Measurements from ENCODE around the gene B3GNT8. TPM values are rescaled to one million over a fixed set of nuclear protein-coding genes. Genes with fewer than 3 reads are reported as not detected.
A peak's percentile ranks its signal among the peaks of the same experiment; 100 is the strongest.
"Not testable (repeated sequence)": the region's sequence is repeated elsewhere in the genome, so short reads cannot be mapped to it uniquely, and the experiment has no call there.

The B3GNT8 gene
- total and polyA plus RNA-seq, 2 experiments from 2014 or later = 0.71 to 1.8 TPM

GRCh38 chr19:41409288-41409687 lies 17.9 kb downstream of the B3GNT8 start:
- no peak overlapping the region for H3K4me2 ChIP-seq
- H3K27ac Mint-ChIP-seq = no peak overlapping the region

GRCh38 chr19:41408846-41409245 lies 18.3 kb downstream of the B3GNT8 start:
- H3K27ac Mint-ChIP-seq; H3K79me2 ChIP-seq (replicated peaks; ENCODE audit: insufficient read depth): not testable (repeated sequence)

More at GRCh38 chr19:41409288-41409687, 17.9 kb downstream of the B3GNT8 start:
- Mint-ChIP-seq H3K4me1 (peaks cover 8% of the 10 kb centered on the region), H3K36me3 (ENCODE audit: low read depth) (peaks cover under 1% of the 10 kb centered on the region; the same call in 2 of the 3 replicates), H3K27me3 (ENCODE audit: insufficient read depth, low read depth, poor library complexity) (peaks cover 4% of the 10 kb centered on the region), H3K4me3 (no peak overlapping the region), H3K9me3 (no peaks in the 10 kb centered on the region)
- Histone ChIP-seq H4K20me1 (replicated peaks; ENCODE audit: insufficient read depth) (no peaks in the 10 kb centered on the region), H3K4me1 (ENCODE audit: insufficient read depth) (no peaks in the 10 kb centered on the region), H2AFZ (no peak overlapping the region), H3K27me3 (ENCODE audit: insufficient read depth) (no peaks in the 10 kb centered on the region), H3K4me3 (no peak overlapping the region), H3K36me3 (ENCODE audit: insufficient read depth) (no peaks in the 10 kb centered on the region), H3K79me2 (replicated peaks; ENCODE audit: insufficient read depth) (no peaks in the 10 kb centered on the region), H3K9me2 (ENCODE audit: insufficient read depth) (no peaks in the 10 kb centered on the region), H3F3A (replicated peaks; ENCODE audit: low read depth) (peaks cover 7% of the 10 kb centered on the region; the same call in 1 of the 2 replicates), H3K27ac (ENCODE audit: low read depth) (no peak overlapping the region)
- no peak for TF ChIP-seq STAT1 (IDR thresholded peaks at IDR 0.05; ENCODE audit: unreplicated experiment)
- no peak for TF ChIP-seq CREB1 (CRISPR knock-in tag; IDR thresholded peaks at IDR 0.05; ENCODE audit: low read depth)
- TF ChIP-seq ZNF114 (CRISPR knock-in tag; IDR thresholded peaks at IDR 0.05) = no peak
- TF ChIP-seq, protein P1, sequence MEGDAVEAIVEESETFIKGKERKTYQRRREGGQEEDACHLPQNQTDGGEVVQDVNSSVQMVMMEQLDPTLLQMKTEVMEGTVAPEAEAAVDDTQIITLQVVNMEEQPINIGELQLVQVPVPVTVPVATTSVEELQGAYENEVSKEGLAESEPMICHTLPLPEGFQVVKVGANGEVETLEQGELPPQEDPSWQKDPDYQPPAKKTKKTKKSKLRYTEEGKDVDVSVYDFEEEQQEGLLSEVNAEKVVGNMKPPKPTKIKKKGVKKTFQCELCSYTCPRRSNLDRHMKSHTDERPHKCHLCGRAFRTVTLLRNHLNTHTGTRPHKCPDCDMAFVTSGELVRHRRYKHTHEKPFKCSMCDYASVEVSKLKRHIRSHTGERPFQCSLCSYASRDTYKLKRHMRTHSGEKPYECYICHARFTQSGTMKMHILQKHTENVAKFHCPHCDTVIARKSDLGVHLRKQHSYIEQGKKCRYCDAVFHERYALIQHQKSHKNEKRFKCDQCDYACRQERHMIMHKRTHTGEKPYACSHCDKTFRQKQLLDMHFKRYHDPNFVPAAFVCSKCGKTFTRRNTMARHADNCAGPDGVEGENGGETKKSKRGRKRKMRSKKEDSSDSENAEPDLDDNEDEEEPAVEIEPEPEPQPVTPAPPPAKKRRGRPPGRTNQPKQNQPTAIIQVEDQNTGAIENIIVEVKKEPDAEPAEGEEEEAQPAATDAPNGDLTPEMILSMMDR (conservative IDR thresholded peaks at IDR 0.05; ENCODE audit: low read depth in 2 of 2) = no peak
- no peak for TF ChIP-seq ETS1 (IDR thresholded peaks at IDR 0.05)
- TF ChIP-seq EZH2 (IDR thresholded peaks at IDR 0.05; ENCODE audit: low read depth, unreplicated experiment) = no peak
- TF ChIP-seq ZNF331 (CRISPR knock-in tag; IDR thresholded peaks at IDR 0.05; ENCODE audit: low read depth) = no peak
- DNase-seq (ENCODE audit: low spot score) (no peak), ATAC-seq (no peak)

DNA sequence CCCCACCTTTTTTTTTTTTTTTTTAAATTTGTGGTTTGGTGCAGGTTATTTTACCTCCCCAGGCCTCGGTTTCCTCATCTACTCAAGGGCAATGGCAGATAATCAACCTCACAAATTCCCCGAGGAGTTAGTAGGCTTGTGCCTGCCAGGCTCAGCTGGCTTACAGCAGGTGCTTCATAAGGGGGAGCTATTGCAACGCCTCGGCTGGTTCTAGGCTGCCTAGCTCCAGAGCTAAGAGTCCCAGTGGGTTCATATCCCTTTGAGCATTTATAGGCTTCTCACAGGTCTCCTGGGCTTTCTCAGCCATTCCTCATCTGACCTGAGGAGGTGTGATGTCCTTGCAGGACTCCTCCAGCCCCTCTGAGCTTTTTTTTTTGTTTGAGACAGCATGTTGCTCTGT lies 18.9 kb downstream of the B3GNT8 start:
- Histone ChIP-seq H3K4me2 (no peak overlapping the region), H3K27me3 (ENCODE audit: insufficient read depth) (no peaks in the 10 kb centered on the region), H3K79me2 (replicated peaks; ENCODE audit: insufficient read depth) (no peaks in the 10 kb centered on the region), H4K20me1 (replicated peaks; ENCODE audit: insufficient read depth) (no peaks in the 10 kb centered on the region), H3K27ac (ENCODE audit: low read depth) (no peak overlapping the region), H3K4me1 (ENCODE audit: insufficient read depth) (no peaks in the 10 kb centered on the region), H3K4me3 (no peak overlapping the region), H3K9me2 (ENCODE audit: insufficient read depth) (no peaks in the 10 kb centered on the region), H3K36me3 (ENCODE audit: insufficient read depth) (no peaks in the 10 kb centered on the region), H3F3A (replicated peaks; ENCODE audit: low read depth) (peaks cover 7% of the 10 kb centered on the region; the same call in 1 of the 2 replicates), H2AFZ (no peak overlapping the region)
- no peak overlapping the region for H3K27ac Mint-ChIP-seq
- H3K27me3 Mint-ChIP-seq (ENCODE audit: insufficient read depth, low read depth, poor library complexity) = peaks cover 4% of the 10 kb centered on the region
- ATAC-seq (peak; percentile 81), DNase-seq (ENCODE audit: low spot score) (peak; percentile 57)
- H3K4me3 Mint-ChIP-seq = no peak overlapping the region
- TF ChIP-seq NANOG (IDR thresholded peaks at IDR 0.05; ENCODE audit: borderline replicate concordance) (no peak), EZH2 (IDR thresholded peaks at IDR 0.05; ENCODE audit: low read depth, unreplicated experiment) (no peak), ZNF331 (CRISPR knock-in tag; IDR thresholded peaks at IDR 0.05; ENCODE audit: low read depth) (no peak), STAT1 (IDR thresholded peaks at IDR 0.05; ENCODE audit: unreplicated experiment) (no peak)
- TF ChIP-seq, protein P1 (conservative IDR thresholded peaks at IDR 0.05; ENCODE audit: low read depth in 2 of 2) = peak; percentile 20 to 56; a peak in 2 of 4 replicates
- TF ChIP-seq, protein P2, sequence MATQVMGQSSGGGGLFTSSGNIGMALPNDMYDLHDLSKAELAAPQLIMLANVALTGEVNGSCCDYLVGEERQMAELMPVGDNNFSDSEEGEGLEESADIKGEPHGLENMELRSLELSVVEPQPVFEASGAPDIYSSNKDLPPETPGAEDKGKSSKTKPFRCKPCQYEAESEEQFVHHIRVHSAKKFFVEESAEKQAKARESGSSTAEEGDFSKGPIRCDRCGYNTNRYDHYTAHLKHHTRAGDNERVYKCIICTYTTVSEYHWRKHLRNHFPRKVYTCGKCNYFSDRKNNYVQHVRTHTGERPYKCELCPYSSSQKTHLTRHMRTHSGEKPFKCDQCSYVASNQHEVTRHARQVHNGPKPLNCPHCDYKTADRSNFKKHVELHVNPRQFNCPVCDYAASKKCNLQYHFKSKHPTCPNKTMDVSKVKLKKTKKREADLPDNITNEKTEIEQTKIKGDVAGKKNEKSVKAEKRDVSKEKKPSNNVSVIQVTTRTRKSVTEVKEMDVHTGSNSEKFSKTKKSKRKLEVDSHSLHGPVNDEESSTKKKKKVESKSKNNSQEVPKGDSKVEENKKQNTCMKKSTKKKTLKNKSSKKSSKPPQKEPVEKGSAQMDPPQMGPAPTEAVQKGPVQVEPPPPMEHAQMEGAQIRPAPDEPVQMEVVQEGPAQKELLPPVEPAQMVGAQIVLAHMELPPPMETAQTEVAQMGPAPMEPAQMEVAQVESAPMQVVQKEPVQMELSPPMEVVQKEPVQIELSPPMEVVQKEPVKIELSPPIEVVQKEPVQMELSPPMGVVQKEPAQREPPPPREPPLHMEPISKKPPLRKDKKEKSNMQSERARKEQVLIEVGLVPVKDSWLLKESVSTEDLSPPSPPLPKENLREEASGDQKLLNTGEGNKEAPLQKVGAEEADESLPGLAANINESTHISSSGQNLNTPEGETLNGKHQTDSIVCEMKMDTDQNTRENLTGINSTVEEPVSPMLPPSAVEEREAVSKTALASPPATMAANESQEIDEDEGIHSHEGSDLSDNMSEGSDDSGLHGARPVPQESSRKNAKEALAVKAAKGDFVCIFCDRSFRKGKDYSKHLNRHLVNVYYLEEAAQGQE (IDR thresholded peaks at IDR 0.05; ENCODE audit: unreplicated experiment) = no peak
- no peaks in the 10 kb centered on the region; the same call in 2 of the 3 replicates for H3K36me3 Mint-ChIP-seq (ENCODE audit: low read depth)
- no peaks in the 10 kb centered on the region for H3K9me3 Mint-ChIP-seq
- H3K4me1 Mint-ChIP-seq = peaks cover 8% of the 10 kb centered on the region

More at GRCh38 chr19:41408846-41409245, 18.3 kb downstream of the B3GNT8 start:
- H3K9me2 ChIP-seq (ENCODE audit: insufficient read depth); H3K27ac ChIP-seq (ENCODE audit: low read depth); H3K27me3 Mint-ChIP-seq (ENCODE audit: insufficient read depth, low read depth, poor library complexity); H2AFZ ChIP-seq; H3K36me3 ChIP-seq (ENCODE audit: insufficient read depth); H3K36me3 Mint-ChIP-seq (ENCODE audit: low read depth); DNase-seq (ENCODE audit: low spot score); H4K20me1 ChIP-seq (replicated peaks; ENCODE audit: insufficient read depth); H3K4me1 Mint-ChIP-seq; H3K27me3 ChIP-seq (ENCODE audit: insufficient read depth); ATAC-seq; H3K4me1 ChIP-seq (ENCODE audit: insufficient read depth); H3K4me3 ChIP-seq; H3K9me3 Mint-ChIP-seq; H3F3A ChIP-seq (replicated peaks; ENCODE audit: low read depth); H3K4me3 Mint-ChIP-seq; H3K4me2 ChIP-seq: not testable (repeated sequence)

Data from GM23338 (cell line).